ENCODE results near the gene CLASP1. TPM values are rescaled to one million over a fixed set of nuclear protein-coding genes. Genes with fewer than 3 reads are reported as not detected.

CLASP1 gene
- total RNA-seq, 1 experiment from 2014 or later, result 45.9 TPM

DNA sequence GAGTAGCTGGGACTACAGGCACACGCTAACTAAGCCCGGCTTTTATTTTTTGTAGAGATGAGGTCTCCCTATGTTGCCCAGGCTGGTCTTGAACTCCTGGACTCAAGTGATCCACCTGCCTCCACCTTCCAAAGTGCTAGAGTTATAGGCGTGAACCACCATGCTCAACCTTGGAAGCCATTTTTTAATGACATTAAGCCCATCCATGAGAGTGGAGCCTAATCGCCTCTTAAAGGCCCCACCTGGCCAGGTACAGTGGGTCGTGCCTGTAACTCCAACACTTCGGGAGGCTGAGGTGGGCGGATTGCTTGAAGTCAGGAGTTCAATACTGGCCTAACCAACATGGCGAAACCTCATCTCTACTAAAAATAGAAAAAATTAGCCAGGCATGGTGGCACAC lies 322.6 kb downstream of the CLASP1 start:
- Histone ChIP-seq H2BK5ac (ENCODE audit: insufficient read length, low read length) (no peak overlapping the region), H2BK20ac (ENCODE audit: low read depth, low read length, poor library complexity, severe bottlenecking) (no peak overlapping the region), H3K56ac (ENCODE audit: insufficient read length, low read depth, low read length) (no peak overlapping the region), H4K5ac (ENCODE audit: insufficient read length, low read depth, low read length) (no peak overlapping the region), H3K27me3 (ENCODE audit: insufficient read depth, low read length) (no peaks in the 10 kb centered on the region), H3K4me1 (ENCODE audit: insufficient read depth, low read length) (no peaks in the 10 kb centered on the region), H4K20me1 (ENCODE audit: control insufficient read depth, insufficient read depth, insufficient read length) (no peaks in the 10 kb centered on the region), H4K91ac (ENCODE audit: insufficient read length, low read depth, low read length) (no peak overlapping the region), H2BK120ac (ENCODE audit: low read depth, low read length, poor library complexity, severe bottlenecking) (no peak overlapping the region), H2AK5ac (ENCODE audit: insufficient read length, low read length) (no peak overlapping the region), H3K18ac (ENCODE audit: insufficient read length, low read depth, low read length) (no peak overlapping the region), H3K23ac (ENCODE audit: insufficient read length, low read depth, low read length) (no peak overlapping the region), H3K14ac (ENCODE audit: insufficient read depth, low read length) (no peak overlapping the region), H3K23me2 (ENCODE audit: insufficient read length, low read depth, low read length, poor library complexity, severe bottlenecking) (no peaks in the 10 kb centered on the region), H3K27ac (ENCODE audit: insufficient read length, low read depth, low read length) (no peak overlapping the region), H3K79me1 (ENCODE audit: insufficient read depth, low read depth, low read length, poor library complexity, severe bottlenecking) (no peaks in the 10 kb centered on the region), H2BK12ac (ENCODE audit: insufficient read length, low read depth, low read length) (no peak overlapping the region), H2BK15ac (ENCODE audit: low read depth, low read length) (no peak overlapping the region), H3K4ac (ENCODE audit: low read depth, low read length) (no peak overlapping the region), H2AFZ (ENCODE audit: low read length) (no peak overlapping the region), H3K4me2 (ENCODE audit: insufficient read depth, insufficient read length, low read length) (no peak overlapping the region), H4K8ac (replicated peaks; ENCODE audit: insufficient read length, low read depth, low read length) (no peak overlapping the region), H3T11ph (ENCODE audit: low read length) (no peak overlapping the region), H3K9ac (ENCODE audit: extremely low read depth, insufficient read length, low read length) (no peak overlapping the region), H3K79me2 (ENCODE audit: insufficient read depth, low read length) (no peaks in the 10 kb centered on the region), H3K9me3 (ENCODE audit: control insufficient read depth, low read depth, low read length) (no peaks in the 10 kb centered on the region)
- Mint-ChIP-seq H3K9me3 (no peaks in the 10 kb centered on the region), H3K36me3 (ENCODE audit: insufficient read depth in 1 of 3, low read depth in 3 of 3) (no peaks in the 10 kb centered on the region), H3K4me1 (no peaks in the 10 kb centered on the region), H3K27ac (no peak overlapping the region), H3K4me3 (no peak overlapping the region), H3K27me3 (ENCODE audit: low read depth) (peaks cover 4% of the 10 kb centered on the region)
- no CpG with 5 or more reads among the region's 8 CpGs for WGBS (ENCODE audit: extremely low coverage, insufficient read length, low lambda C conversion rate)
- no peak for DNase-seq
- no peak for TF ChIP-seq CTCF (conservative IDR thresholded peaks at IDR 0.05)

Measured in H9 (cell line).